HepG2 (cell line): ENCODE data around the gene COQ9. TPM values are rescaled to one million over a fixed set of nuclear protein-coding genes. Genes with fewer than 3 reads are reported as not detected.

ENCODE experiments used
- CEBPB ChIP-seq: IDR thresholded peaks from 2 replicates; pipeline ENCODE4 v1.6.1; 2011; ENCODE audit warnings: low read depth, low read length, improper control_type of control experiment, borderline replicate concordance
- EED ChIP-seq: sonication (generic); formaldehyde crosslinking; IDR thresholded peaks from 2 replicates; pipeline ENCODE4 v1.5.0; 2020; ENCODE audit warnings: mild to moderate bottlenecking, missing genetic modification reagents
- KLF9 ChIP-seq: IDR thresholded peaks from 2 replicates; pipeline ENCODE4 v1.6.1; 2016; ENCODE audit warnings: low read depth
- PHF5A ChIP-seq: IDR thresholded peaks from one replicate; pipeline ENCODE4 v1.6.1; 2018; ENCODE audit warnings: low read depth, missing genetic modification reagents; ENCODE audit not compliant: unreplicated experiment
- RAD51 ChIP-seq: fragments of 450-650 bp; IDR thresholded peaks from 2 replicates; pipeline ENCODE4 v1.6.1; 2016; ENCODE audit warnings: borderline replicate concordance
- SIN3A ChIP-seq: IDR thresholded peaks from 2 replicates; pipeline ENCODE4 v1.6.1; 2011; ENCODE audit warnings: low read depth, mild to moderate bottlenecking, control low read depth, low read length, borderline replicate concordance
- SIX4 ChIP-seq: sonication (generic); formaldehyde crosslinking; IDR thresholded peaks from 2 replicates; pipeline ENCODE4 v1.4.0; 2020; ENCODE audit warnings: missing genetic modification reagents
- SNAI1 ChIP-seq: sonication (generic); formaldehyde crosslinking; IDR thresholded peaks from 2 replicates; pipeline ENCODE4 v1.5.0; 2020; ENCODE audit warnings: mild to moderate bottlenecking, missing genetic modification reagents, borderline replicate concordance
- ZBTB20 ChIP-seq: sonication (generic); formaldehyde crosslinking; IDR thresholded peaks from 2 replicates; pipeline ENCODE4 v1.8.1; 2023; ENCODE audit warnings: missing genetic modification reagents, low read depth, mild to moderate bottlenecking, borderline replicate concordance
- ZFAT ChIP-seq: sonication (generic); formaldehyde crosslinking; conservative IDR thresholded peaks from 2 replicates; pipeline ENCODE4 v1.8.1; 2023; ENCODE audit warnings: missing genetic modification reagents, inconsistent platforms
- ZNF598 ChIP-seq: sonication (generic); formaldehyde crosslinking; IDR thresholded peaks from 2 replicates; pipeline ENCODE4 v1.5.1; 2020; ENCODE audit warnings: mild to moderate bottlenecking, missing genetic modification reagents, borderline replicate concordance
- ZNF782 ChIP-seq: sonication (generic); formaldehyde crosslinking; IDR thresholded peaks from 2 replicates; pipeline ENCODE4 v1.4.0; 2020; ENCODE audit warnings: missing genetic modification reagents, mild to moderate bottlenecking, borderline replicate concordance
- polyA plus RNA-seq, 8 experiments: library from polyadenylated mRNA; depleted of rRNA in 3 of 8; stranded (reverse) in 7 of 8; unstranded in 1 of 8; fragments of >200 nt; fragmentation: Illumina TruSeq in 4 of 8; extraction: Trizol in 4 of 8; gene quantifications; 2 replicates each; pipeline versions ENCODE4 v1.2.1 to v1.2.3, GENCODE V29; 2011 to 2016; ENCODE audit warnings: low read depth in 4 of 8, missing spikeins in 1 of 8, mixed read lengths in 1 of 8; ENCODE audit not compliant: insufficient read depth in 1 of 8
- total RNA-seq, 5 experiments: library from RNA; depleted of rRNA; stranded (reverse); fragments of >200 nt; fragmentation: Illumina TruSeq; extraction: Trizol; gene quantifications; 2 replicates each; pipeline ENCODE4 v1.2.3, GENCODE V29; 2016; ENCODE audit warnings: low read depth in 1 of 5
- TF ChIP-seq, protein P1 (sequence below): sonication (generic); formaldehyde crosslinking; IDR thresholded peaks from 2 replicates; pipeline ENCODE4 v1.4.0; 2020; ENCODE audit warnings: mild to moderate bottlenecking, missing genetic modification reagents
- TF ChIP-seq, protein P2 (sequence below): IDR thresholded peaks from 2 replicates; pipeline ENCODE4 v1.6.1; 2016; ENCODE audit warnings: missing genetic modification reagents, missing compliant biosample characterization
- TF ChIP-seq, protein P3 (sequence below): sonication (generic); formaldehyde crosslinking; IDR thresholded peaks from 2 replicates; pipeline ENCODE4 v1.4.0; 2020; ENCODE audit warnings: mild to moderate bottlenecking, missing genetic modification reagents
- TF ChIP-seq, protein P4 (sequence below): IDR thresholded peaks from 2 replicates; pipeline ENCODE4 v1.6.1; 2016; ENCODE audit warnings: missing compliant biosample characterization, missing genetic modification reagents, borderline replicate concordance
- TF ChIP-seq, protein P5 (sequence below): sonication (generic); formaldehyde crosslinking; IDR thresholded peaks from 2 replicates; pipeline ENCODE4 v1.4.0; 2020; ENCODE audit warnings: missing genetic modification reagents

The COQ9 gene
- total and polyA plus RNA-seq, 2 of the 13 experiments (the other 11 are each of a cell fraction or from before 2014, with no cell fraction given), result 57.5 to 108 TPM

DNA sequence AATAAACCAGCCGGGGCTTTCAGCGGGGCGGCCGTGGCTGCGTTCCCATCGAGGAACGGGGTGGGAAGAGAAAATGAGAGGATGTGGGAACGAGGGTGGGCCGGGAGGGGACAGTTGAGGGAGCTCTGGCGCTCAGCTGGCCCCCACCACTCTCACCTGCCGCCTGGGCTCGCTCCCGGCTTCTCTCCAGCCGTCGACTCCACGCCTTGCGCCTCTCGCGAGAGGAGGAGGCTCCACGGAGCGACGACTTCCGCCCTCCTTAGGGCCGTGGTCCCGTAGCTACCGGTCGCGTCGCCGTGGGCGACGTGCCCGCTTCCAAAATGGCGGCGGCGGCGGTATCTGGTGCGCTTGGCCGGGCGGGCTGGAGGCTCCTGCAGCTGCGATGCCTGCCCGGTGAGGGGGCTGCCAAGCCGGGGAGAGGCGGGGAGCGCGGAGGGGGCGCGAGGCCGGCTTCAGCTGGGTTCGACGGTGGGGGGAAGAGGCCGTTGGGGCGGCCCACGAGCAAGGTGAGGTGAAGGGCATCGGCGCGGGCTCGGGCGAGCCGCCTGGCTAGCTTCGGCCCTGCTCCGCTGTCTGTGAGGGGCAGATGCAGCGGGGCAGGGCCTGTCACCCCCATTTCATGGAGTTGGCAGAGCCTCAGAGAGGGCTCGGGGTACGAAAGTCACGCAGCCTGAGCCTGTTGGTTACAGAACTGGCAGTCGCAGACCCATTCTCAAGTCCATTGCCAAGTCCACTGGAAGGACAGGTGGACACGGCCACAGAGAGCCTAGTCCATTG lies at the start of gene COQ9, which contains the start of gene CIAPIN1 (continued):
- TF ChIP-seq, protein P1, sequence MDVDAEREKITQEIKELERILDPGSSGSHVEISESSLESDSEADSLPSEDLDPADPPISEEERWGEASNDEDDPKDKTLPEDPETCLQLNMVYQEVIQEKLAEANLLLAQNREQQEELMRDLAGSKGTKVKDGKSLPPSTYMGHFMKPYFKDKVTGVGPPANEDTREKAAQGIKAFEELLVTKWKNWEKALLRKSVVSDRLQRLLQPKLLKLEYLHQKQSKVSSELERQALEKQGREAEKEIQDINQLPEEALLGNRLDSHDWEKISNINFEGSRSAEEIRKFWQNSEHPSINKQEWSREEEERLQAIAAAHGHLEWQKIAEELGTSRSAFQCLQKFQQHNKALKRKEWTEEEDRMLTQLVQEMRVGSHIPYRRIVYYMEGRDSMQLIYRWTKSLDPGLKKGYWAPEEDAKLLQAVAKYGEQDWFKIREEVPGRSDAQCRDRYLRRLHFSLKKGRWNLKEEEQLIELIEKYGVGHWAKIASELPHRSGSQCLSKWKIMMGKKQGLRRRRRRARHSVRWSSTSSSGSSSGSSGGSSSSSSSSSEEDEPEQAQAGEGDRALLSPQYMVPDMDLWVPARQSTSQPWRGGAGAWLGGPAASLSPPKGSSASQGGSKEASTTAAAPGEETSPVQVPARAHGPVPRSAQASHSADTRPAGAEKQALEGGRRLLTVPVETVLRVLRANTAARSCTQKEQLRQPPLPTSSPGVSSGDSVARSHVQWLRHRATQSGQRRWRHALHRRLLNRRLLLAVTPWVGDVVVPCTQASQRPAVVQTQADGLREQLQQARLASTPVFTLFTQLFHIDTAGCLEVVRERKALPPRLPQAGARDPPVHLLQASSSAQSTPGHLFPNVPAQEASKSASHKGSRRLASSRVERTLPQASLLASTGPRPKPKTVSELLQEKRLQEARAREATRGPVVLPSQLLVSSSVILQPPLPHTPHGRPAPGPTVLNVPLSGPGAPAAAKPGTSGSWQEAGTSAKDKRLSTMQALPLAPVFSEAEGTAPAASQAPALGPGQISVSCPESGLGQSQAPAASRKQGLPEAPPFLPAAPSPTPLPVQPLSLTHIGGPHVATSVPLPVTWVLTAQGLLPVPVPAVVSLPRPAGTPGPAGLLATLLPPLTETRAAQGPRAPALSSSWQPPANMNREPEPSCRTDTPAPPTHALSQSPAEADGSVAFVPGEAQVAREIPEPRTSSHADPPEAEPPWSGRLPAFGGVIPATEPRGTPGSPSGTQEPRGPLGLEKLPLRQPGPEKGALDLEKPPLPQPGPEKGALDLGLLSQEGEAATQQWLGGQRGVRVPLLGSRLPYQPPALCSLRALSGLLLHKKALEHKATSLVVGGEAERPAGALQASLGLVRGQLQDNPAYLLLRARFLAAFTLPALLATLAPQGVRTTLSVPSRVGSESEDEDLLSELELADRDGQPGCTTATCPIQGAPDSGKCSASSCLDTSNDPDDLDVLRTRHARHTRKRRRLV (CRISPR knock-in tag), result peak; percentile 61; the same call in 1 of the 2 replicates
- TF ChIP-seq, protein P2, sequence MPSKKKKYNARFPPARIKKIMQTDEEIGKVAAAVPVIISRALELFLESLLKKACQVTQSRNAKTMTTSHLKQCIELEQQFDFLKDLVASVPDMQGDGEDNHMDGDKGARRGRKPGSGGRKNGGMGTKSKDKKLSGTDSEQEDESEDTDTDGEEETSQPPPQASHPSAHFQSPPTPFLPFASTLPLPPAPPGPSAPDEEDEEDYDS, result peak; percentile 94
- no peak; the same call in 1 of the 2 replicates for TF ChIP-seq SNAI1
- peak; percentile 70 for TF ChIP-seq ZBTB20 (CRISPR knock-in tag)
- TF ChIP-seq SIN3A, result peak; percentile 97
- TF ChIP-seq EED (CRISPR knock-in tag), result peak; percentile 95
- TF ChIP-seq KLF9 (CRISPR knock-in tag), result 0 out of 2 replicates have a peak, but pooled peaks have one; percentile 52
- peak; percentile 84 for TF ChIP-seq PHF5A (CRISPR knock-in tag)
- TF ChIP-seq, protein P3, sequence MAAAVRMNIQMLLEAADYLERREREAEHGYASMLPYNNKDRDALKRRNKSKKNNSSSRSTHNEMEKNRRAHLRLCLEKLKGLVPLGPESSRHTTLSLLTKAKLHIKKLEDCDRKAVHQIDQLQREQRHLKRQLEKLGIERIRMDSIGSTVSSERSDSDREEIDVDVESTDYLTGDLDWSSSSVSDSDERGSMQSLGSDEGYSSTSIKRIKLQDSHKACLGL (CRISPR knock-in tag), result peak; percentile 91
- TF ChIP-seq SIX4 (CRISPR knock-in tag), result peak; percentile 62; the same call in 1 of the 2 replicates
- TF ChIP-seq, protein P4, sequence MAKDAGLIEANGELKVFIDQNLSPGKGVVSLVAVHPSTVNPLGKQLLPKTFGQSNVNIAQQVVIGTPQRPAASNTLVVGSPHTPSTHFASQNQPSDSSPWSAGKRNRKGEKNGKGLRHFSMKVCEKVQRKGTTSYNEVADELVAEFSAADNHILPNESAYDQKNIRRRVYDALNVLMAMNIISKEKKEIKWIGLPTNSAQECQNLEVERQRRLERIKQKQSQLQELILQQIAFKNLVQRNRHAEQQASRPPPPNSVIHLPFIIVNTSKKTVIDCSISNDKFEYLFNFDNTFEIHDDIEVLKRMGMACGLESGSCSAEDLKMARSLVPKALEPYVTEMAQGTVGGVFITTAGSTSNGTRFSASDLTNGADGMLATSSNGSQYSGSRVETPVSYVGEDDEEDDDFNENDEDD (CRISPR knock-in tag), result peak; percentile 82
- TF ChIP-seq, protein P5, sequence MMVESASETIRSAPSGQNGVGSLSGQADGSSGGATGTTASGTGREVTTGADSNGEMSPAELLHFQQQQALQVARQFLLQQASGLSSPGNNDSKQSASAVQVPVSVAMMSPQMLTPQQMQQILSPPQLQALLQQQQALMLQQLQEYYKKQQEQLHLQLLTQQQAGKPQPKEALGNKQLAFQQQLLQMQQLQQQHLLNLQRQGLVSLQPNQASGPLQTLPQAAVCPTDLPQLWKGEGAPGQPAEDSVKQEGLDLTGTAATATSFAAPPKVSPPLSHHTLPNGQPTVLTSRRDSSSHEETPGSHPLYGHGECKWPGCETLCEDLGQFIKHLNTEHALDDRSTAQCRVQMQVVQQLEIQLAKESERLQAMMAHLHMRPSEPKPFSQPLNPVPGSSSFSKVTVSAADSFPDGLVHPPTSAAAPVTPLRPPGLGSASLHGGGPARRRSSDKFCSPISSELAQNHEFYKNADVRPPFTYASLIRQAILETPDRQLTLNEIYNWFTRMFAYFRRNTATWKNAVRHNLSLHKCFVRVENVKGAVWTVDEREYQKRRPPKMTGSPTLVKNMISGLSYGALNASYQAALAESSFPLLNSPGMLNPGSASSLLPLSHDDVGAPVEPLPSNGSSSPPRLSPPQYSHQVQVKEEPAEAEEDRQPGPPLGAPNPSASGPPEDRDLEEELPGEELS (CRISPR knock-in tag), result peak; percentile 31; the same call in 1 of the 2 replicates
- TF ChIP-seq ZNF782 (CRISPR knock-in tag), result peak; percentile 90; the same call in 1 of the 2 replicates
- no peak; the same call in 1 of the 2 replicates for TF ChIP-seq ZFAT
- peak; percentile 87; the same call in 1 of the 2 replicates for TF ChIP-seq ZNF598 (CRISPR knock-in tag)
- TF ChIP-seq RAD51, result no peak
- TF ChIP-seq CEBPB, result no peak
